Activated CD8-positive, alpha-beta memory T cell treated with anti-CD3 and anti-CD28 coated beads for 4 hours (primary cell): ENCODE measurements around the gene IL32.
"Not testable (repeated sequence)": the region's sequence is repeated elsewhere in the genome, so short reads cannot be mapped to it uniquely, and the experiment has no call there.

Experiments used
- DNase-seq, 2 donors: peaks; one replicate each; pipeline ENCODE4 v3.0.0-alpha.2; 2020; ENCODE audit warnings: low read depth in 2 of 2

The IL32 gene

GRCh38 chr16:3070608-3071111, 5.2 kb downstream of the IL32 start:
- DNase-seq = no peak

DNA sequence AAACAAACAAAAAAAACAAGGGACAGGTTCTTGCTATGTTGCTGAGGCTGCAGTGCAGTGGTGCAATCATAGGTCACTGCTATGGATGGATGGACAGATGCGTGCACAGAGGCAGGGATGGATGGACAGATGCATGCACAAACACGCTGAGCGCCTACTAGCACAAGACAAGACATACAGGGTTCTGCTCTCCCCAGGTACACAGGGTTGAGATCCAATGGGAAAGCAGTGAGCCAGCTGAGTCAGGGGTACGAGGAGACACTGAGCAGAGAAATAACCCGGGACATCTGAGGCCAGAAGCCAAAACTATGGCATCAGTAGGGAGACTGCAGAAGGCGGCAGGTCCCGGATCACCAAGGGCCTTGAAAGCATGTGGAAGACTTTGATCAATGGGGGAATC, 6.2 kb downstream of the IL32 start:
- DNase-seq = no peak

GRCh38 chr16:3072148-3072547, 6.7 kb downstream of the IL32 start:
- DNase-seq = not testable (repeated sequence)

DNA sequence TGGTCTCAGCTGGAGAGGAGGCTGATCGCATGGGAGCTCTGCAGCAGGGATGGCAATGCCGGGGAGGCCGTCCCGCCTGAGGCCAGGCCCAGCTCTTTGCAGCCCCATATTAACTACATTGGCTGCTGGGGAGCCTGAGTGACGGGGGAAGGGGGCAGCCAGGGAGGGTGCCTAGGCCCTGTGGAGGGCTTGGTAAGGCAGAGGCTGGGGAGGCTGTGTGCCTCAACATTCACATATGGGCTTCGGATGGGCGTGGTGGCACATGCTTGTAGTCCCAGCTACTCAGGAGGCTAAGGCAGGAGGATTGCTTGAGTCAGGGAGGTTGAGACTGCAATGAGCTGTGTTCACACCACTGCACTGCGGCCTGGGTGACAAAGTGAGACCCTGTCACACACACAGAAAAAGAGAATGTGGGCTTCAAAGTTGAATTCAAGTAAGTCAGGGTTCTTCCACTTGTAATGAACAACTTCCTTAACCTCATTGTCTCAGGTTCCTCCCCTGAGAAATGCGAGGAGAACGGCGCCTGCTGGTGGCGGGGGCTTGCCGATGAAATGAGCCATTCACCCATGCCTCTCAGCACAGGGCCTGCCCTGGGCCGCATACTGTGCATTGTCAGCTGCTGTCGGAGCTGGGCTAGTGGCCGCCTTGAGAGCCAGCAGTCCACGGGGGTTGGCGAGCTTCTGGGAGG, 7.3 kb downstream of the IL32 start:
- DNase-seq = not testable (repeated sequence)

DNA sequence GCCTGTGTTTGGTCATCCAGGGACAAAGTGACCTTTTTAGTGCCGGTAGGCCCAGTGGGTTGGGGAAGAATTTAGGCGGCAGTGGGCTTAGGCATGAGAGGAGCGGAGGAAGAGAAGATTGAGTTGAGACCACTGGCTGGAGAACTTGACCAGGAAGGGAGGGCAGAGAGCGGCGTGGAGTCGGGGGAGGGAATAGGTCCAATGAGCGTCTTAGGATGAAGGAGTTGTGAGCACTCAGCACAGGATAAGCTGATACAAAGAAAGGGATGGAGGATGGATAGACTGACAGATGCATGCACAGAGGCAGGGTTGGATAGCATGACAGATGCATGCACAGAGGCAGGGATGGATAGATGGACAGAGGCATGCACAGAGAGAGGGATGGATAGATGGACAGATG, 8.0 kb downstream of the IL32 start:
- no peak for DNase-seq

- DNase-seq = peak; percentile 44 to 65
Observed at GRCh38 chr16:3074860-3075522, 9.6 kb downstream of the IL32 start.

- no peak for DNase-seq
Observed at GRCh38 chr16:3075523-3075915, 10.1 kb downstream of the IL32 start.

DNA sequence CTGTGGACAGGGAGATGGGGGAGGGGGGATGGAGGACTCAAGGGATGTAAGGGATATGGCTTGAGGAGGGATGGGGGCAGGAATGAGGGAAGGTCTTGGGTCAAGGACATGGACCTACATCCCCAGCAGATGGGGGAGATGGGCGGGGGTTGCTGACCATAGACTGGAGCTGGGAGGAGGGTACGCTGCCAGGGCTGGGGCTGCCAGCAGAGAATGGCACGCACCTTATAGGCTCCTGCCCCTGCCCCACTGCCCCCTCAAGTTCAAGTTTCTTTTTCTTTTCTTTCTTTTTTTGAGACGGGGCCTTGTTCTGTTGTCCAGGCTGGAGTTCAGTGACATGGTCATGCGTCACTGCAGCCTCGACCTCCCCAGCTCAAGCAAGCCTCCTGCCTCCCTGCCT, 10.5 kb downstream of the IL32 start:
- not testable (repeated sequence) for DNase-seq

GRCh38 chr16:3076577-3076976, 11.1 kb downstream of the IL32 start:
- no peak for DNase-seq

GRCh38 chr16:3080024-3080423, 14.6 kb downstream of the IL32 start:
- no peak for DNase-seq

GRCh38 chr16:3081957-3082356, 16.5 kb downstream of the IL32 start:
- not testable (repeated sequence) for DNase-seq

DNA sequence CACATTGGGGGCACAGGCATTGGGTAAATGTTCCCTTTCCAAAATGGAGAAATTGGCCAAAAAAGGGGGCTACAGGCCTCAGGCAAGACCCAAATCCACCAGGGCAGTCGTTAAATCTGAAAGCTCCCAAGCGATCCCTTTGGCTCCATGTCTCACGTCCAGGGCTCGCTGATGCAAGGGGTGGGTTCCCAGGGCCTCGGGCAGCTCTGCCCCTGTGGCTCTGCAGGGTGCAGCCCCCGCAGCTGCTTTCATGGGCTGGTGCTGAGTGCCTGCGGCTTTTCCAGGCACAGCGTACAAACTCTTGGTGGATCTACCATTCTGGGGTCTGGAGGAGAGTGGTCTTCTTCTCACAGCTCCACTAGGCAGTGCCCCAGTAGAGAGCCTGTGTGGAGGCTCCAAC, 18.0 kb downstream of the IL32 start:
- DNase-seq = not testable (repeated sequence)

- no peak for DNase-seq
Observed at GRCh38 chr16:3084491-3084890, 19.1 kb downstream of the IL32 start.

- no peak for DNase-seq
Observed at GRCh38 chr16:3084969-3085670, 19.7 kb downstream of the IL32 start.

GRCh38 chr16:3085868-3086595, 20.6 kb downstream of the IL32 start:
- DNase-seq = no peak

DNA sequence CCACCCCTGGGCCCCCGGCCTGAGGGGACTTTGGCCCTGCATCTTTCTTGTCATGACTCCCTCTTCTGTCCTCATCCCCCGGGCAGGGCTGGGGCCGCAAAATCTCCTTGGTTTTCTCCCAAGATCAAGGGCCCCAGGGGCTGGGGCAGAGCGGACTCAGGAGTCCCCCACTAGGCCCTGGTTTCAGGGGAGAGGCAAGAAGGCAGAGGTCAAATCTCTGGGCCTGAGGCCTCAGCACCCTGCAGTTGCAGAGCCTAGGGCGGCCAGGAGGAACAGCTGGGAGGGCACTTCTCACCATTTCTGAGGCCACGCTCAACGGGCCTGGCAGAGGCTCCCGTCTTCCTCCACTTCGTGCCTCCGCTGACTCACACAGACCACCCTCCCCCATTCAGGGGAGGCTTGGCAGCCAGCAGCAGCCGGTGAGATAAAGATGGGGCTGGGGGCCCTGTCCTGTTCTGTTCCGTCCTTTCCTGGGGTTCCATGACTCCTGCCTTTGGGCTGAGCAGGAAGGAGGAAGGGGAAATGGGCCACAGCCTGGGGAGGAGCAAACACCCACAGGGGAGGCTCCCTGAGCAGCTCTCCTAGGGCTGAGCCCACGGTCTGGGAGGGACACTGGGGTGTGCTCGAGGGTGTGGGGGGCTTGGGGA, 21.3 kb downstream of the IL32 start:
- DNase-seq = no peak

GRCh38 chr16:3087243-3088235, 22.1 kb downstream of the IL32 start:
- DNase-seq = no peak

DNA sequence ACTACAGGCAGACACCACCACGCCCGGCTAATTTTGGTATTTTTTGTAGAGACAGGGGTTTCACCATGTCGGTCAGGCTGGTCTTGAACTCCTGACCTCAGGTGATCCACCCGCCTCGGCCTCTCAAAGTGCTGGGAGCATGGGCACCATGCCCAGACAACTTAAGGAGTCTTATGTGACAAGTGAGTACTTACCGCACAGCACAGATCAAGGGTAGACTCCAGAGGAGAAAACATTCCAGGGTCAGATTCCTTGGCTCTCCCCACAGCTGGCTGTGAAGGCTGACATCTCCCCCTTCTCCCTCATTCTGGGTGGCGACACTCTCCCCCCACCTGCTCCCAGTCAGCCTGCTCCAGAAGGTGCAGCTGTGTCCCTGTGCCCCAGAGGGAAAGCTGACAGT, 23.0 kb downstream of the IL32 start:
- no peak for DNase-seq

DNA sequence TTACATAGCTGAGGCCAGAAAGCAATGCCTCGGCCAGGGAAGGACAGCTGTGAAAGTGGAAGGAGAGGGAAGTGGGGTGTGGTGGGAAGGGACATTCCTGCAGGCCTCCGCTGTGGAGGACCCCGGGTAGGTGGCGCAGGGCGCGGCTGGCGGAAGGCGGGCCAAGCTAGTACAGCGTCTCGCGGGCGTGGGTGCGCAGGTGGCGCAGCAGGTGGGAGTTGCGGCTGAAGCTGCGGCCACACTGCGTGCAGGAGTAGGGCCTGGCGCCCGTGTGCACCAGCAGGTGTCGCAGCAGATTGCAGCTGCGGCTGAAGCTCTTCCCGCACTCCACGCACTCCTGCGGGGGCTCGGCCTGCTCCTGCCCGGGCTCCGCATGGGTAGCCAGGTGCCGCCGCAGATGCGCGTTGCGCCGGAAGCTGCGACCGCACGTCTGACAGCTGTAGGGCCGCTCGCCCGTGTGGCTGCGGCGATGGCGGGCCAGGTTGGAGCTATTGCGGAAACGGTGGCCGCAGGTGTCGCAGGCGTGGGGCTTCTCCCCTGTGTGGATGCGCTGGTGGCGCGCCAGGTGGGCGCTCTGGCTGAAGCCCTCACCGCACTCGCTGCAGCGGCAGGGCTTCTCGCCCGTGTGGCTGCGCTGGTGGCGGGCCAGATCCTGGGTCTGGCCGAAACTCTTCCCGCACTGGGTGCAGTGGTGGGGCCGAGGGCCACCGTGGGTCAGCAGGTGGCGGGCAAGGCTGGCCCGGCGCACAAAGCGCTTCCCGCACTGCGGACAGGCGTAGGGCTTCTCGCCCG, 23.7 kb downstream of the IL32 start:
- DNase-seq = no peak
